Liver (tissue), 9 donors: ENCODE results near the gene MBP. TPM values are rescaled to one million over a fixed set of nuclear protein-coding genes. Genes with fewer than 3 reads are reported as not detected.
A peak's percentile ranks its signal among the peaks of the same experiment; 100 is the strongest.

ENCODE experiments used
- DNase-seq: peaks from one replicate; pipeline ENCODE4 v3.0.0-alpha.2; 2017; ENCODE audit warnings: low spot score
- H3K27ac ChIP-seq, 2 donors: one replicate each; pipeline ENCODE4 v1.7.0; 2013; ENCODE audit warnings: inconsistent platforms in 2 of 2, low read length in 2 of 2, control low read depth in 1 of 2, low read depth in 1 of 2, mild to moderate bottlenecking in 1 of 2
- H3K27me3 ChIP-seq, 4 donors: one replicate each; pipeline versions ENCODE4 v1.6.1 to v1.7.0; 2013; ENCODE audit warnings: low read length in 3 of 4, inconsistent platforms in 1 of 4, mild to moderate bottlenecking in 1 of 4, moderate library complexity in 1 of 4; ENCODE audit not compliant: control insufficient read depth in 4 of 4, insufficient read depth in 4 of 4
- H3K36me3 ChIP-seq, 4 donors: one replicate each; pipeline versions ENCODE4 v1.6.1 to v1.7.0; 2013; ENCODE audit warnings: low read length in 3 of 4, mild to moderate bottlenecking in 3 of 4, low read depth in 1 of 4, moderate library complexity in 1 of 4; ENCODE audit not compliant: control insufficient read depth in 4 of 4, insufficient read depth in 3 of 4
- H3K4me1 ChIP-seq, 4 donors: one replicate each; pipeline versions ENCODE4 v1.6.1 to v1.7.0; 2013; ENCODE audit warnings: low read length in 3 of 4, mild to moderate bottlenecking in 3 of 4, moderate library complexity in 1 of 4; ENCODE audit not compliant: control insufficient read depth in 4 of 4, insufficient read depth in 4 of 4
- H3K4me3 ChIP-seq, 3 donors: one replicate each; pipeline versions ENCODE4 v1.6.1 to v1.7.0; 2013; ENCODE audit warnings: low read length in 3 of 3, control low read depth in 1 of 3, low read depth in 1 of 3, mild to moderate bottlenecking in 1 of 3
- H3K9ac ChIP-seq, 2 donors: one replicate each; pipeline ENCODE4 v1.7.0; 2013; ENCODE audit warnings: low read length in 2 of 2, mild to moderate bottlenecking in 2 of 2, moderate library complexity in 2 of 2, control low read depth in 1 of 2, low read depth in 1 of 2
- H3K9me3 ChIP-seq, 4 donors: one replicate each; pipeline versions ENCODE4 v1.6.1 to v1.7.0; 2013; ENCODE audit warnings: low read length in 3 of 4; ENCODE audit not compliant: control insufficient read depth in 4 of 4
- ATF3 ChIP-seq: IDR thresholded peaks from 2 replicates; pipeline ENCODE4 v1.6.1; 2016; ENCODE audit warnings: antibody characterized with exemption
- EGR1 ChIP-seq, 2 donors: IDR thresholded peaks; 2 replicates each; pipeline ENCODE4 v1.6.1; 2016 to 2018; ENCODE audit warnings: antibody characterized with exemption in 2 of 2, low read depth in 2 of 2
- FOXA1 ChIP-seq: IDR thresholded peaks from 2 replicates; pipeline ENCODE4 v1.6.1; 2016; ENCODE audit warnings: antibody characterized with exemption
- FOXA2 ChIP-seq: IDR thresholded peaks from 2 replicates; pipeline ENCODE4 v1.6.1; 2016; ENCODE audit warnings: antibody characterized with exemption
- GABPA ChIP-seq, 2 donors: IDR thresholded peaks in 1 of 2; conservative IDR thresholded peaks in 1 of 2; 2 replicates each; pipeline ENCODE4 v1.6.1; 2016; ENCODE audit warnings: antibody characterized with exemption in 2 of 2, mild to moderate bottlenecking in 1 of 2, moderate library complexity in 1 of 2
- HNF4A ChIP-seq, 2 donors: conservative IDR thresholded peaks; 2 replicates each; pipeline ENCODE4 v1.6.1; 2016; ENCODE audit warnings: antibody characterized with exemption in 2 of 2, mild to moderate bottlenecking in 2 of 2
- HNF4G ChIP-seq: IDR thresholded peaks from 2 replicates; pipeline ENCODE4 v1.6.1; 2016; ENCODE audit warnings: antibody characterized with exemption
- JUND ChIP-seq, 2 donors: IDR thresholded peaks; 2 replicates each; pipeline ENCODE4 v1.6.1; 2016; ENCODE audit warnings: antibody characterized with exemption in 2 of 2
- NR2F2 ChIP-seq: IDR thresholded peaks from 2 replicates; pipeline ENCODE4 v1.6.1; 2016; ENCODE audit warnings: antibody characterized with exemption
- RAD21 ChIP-seq, 2 donors: IDR thresholded peaks; 2 replicates each; pipeline ENCODE4 v1.6.1; 2016; ENCODE audit warnings: antibody characterized with exemption in 2 of 2, mild to moderate bottlenecking in 2 of 2
- REST ChIP-seq: IDR thresholded peaks from 2 replicates; pipeline ENCODE4 v1.6.1; 2016; ENCODE audit warnings: antibody characterized with exemption, mild to moderate bottlenecking
- RXRA ChIP-seq, 2 donors: IDR thresholded peaks; 2 replicates each; pipeline ENCODE4 v1.6.1; 2017 to 2018; ENCODE audit warnings: antibody characterized with exemption in 2 of 2, mild to moderate bottlenecking in 1 of 2
- SP1 ChIP-seq: IDR thresholded peaks from 2 replicates; pipeline ENCODE4 v1.6.1; 2018; ENCODE audit warnings: antibody characterized with exemption, mild to moderate bottlenecking
- TAF1 ChIP-seq: conservative IDR thresholded peaks from 2 replicates; pipeline ENCODE4 v1.6.1; 2016; ENCODE audit warnings: antibody characterized with exemption, mild to moderate bottlenecking
- YY1 ChIP-seq: IDR thresholded peaks from 2 replicates; pipeline ENCODE4 v1.6.1; 2016; ENCODE audit warnings: antibody characterized with exemption, mild to moderate bottlenecking
- WGBS: extraction: QIAGEN DNeasy Blood & Tissue Kit; methylation state at CpG from one replicate; pipeline ENCODE4 v1.1.7; 2013; 5-methylcytosine and 5-hydroxymethylcytosine counted together
- polyA plus RNA-seq, 2 donors: library from polyadenylated mRNA; stranded (reverse) in 1 of 2; unstranded in 1 of 2; fragments of 200-250 nt in 1 of 2; fragments of >200 nt in 1 of 2; fragmentation: Nextera tagmentation in 1 of 2; extraction: Ambion mirVana in 1 of 2; gene quantifications; one replicate each; pipeline versions ENCODE4 v1.2.1 to v1.2.3, GENCODE V29; 2013 to 2015
- total RNA-seq, 2 donors: library from RNA; depleted of rRNA; stranded (reverse); fragments of >200 nt; gene quantifications; one replicate each; pipeline ENCODE4 v1.2.3, GENCODE V29; 2014
- TF ChIP-seq, protein P1 (sequence below): IDR thresholded peaks from 2 replicates; pipeline ENCODE4 v1.6.1; 2016; ENCODE audit warnings: antibody characterized with exemption
- TF ChIP-seq, protein P2 (sequence below): IDR thresholded peaks from 2 replicates; pipeline ENCODE4 v1.6.1; 2016; ENCODE audit warnings: antibody characterized with exemption
- TF ChIP-seq, protein P3 (sequence below): fragments of 150-350 bp; IDR thresholded peaks from 2 replicates; pipeline ENCODE4 v1.5.1; 2017; ENCODE audit warnings: improper control_type of control experiment, low read depth, low read length; ENCODE audit not compliant: missing input control
- donor health status: healthy.
- donor health status: healthy.
- donor health status: healthy.
- donor health status: healthy.
- donor health status: healthy.

Gene MBP
- total and polyA plus RNA-seq, 4 donors = 9.7 to 23.3 (median 17.7) TPM

GRCh38 chr18:77105680-77106079 lies 26.9 kb downstream of the MBP start:
- H3K4me3 ChIP-seq = no peak overlapping the region
- peak overlapping the region in 1 of 2 donors; percentile 38 for H3K27ac ChIP-seq
- no peak overlapping the region for H3K9ac ChIP-seq
- no peaks in the 10 kb centered on the region for H3K36me3 ChIP-seq
- H3K9me3 ChIP-seq = no peaks in the 10 kb centered on the region
- 92% methylated on average over 3 of the region's 3 CpGs for WGBS
- no peaks in the 10 kb centered on the region for H3K27me3 ChIP-seq
- TF ChIP-seq FOXA1 (no peak), GABPA (IDR thresholded peaks at IDR 0.05 in 1 of 2, conservative IDR thresholded peaks at IDR 0.05 in 1 of 2) (no peak), SP1 (no peak)
- TF ChIP-seq, protein P1, sequence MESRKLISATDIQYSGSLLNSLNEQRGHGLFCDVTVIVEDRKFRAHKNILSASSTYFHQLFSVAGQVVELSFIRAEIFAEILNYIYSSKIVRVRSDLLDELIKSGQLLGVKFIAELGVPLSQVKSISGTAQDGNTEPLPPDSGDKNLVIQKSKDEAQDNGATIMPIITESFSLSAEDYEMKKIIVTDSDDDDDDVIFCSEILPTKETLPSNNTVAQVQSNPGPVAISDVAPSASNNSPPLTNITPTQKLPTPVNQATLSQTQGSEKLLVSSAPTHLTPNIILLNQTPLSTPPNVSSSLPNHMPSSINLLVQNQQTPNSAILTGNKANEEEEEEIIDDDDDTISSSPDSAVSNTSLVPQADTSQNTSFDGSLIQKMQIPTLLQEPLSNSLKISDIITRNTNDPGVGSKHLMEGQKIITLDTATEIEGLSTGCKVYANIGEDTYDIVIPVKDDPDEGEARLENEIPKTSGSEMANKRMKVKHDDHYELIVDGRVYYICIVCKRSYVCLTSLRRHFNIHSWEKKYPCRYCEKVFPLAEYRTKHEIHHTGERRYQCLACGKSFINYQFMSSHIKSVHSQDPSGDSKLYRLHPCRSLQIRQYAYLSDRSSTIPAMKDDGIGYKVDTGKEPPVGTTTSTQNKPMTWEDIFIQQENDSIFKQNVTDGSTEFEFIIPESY = no peak
- no peak for DNase-seq
- H3K4me1 ChIP-seq = peaks cover 5 to 36% (median 15%) of the 10 kb centered on the region in 4 donors

- H3K4me3 ChIP-seq = no peak overlapping the region
Observed at GRCh38 chr18:77105028-77105427, 27.6 kb downstream of the MBP start.

More at GRCh38 chr18:77105028-77105427, 27.6 kb downstream of the MBP start:
- Histone ChIP-seq H3K9ac (no peak overlapping the region), H3K36me3 (no peaks in the 10 kb centered on the region), H3K4me1 (peaks cover 5 to 36% (median 15%) of the 10 kb centered on the region in 4 donors), H3K9me3 (no peaks in the 10 kb centered on the region), H3K27ac (peak overlapping the region in 1 of 2 donors; percentile 38), H3K27me3 (no peaks in the 10 kb centered on the region)
- 84% methylated on average over 10 of the region's 10 CpGs for WGBS
- TF ChIP-seq, protein P1 = no peak
- TF ChIP-seq JUND (IDR thresholded peaks at IDR 0.05) (no peak), HNF4G (no peak), RXRA (IDR thresholded peaks at IDR 0.05) (no peak), SP1 (no peak), GABPA (IDR thresholded peaks at IDR 0.05 in 1 of 2, conservative IDR thresholded peaks at IDR 0.05 in 1 of 2) (no peak), REST (no peak), NR2F2 (no peak), ATF3 (no peak), HNF4A (conservative IDR thresholded peaks at IDR 0.05) (no peak), EGR1 (IDR thresholded peaks at IDR 0.05; ENCODE audit: low read depth in 2 of 2) (no peak), RAD21 (IDR thresholded peaks at IDR 0.05) (no peak), YY1 (no peak), TAF1 (no peak), FOXA1 (no peak), FOXA2 (no peak)
- TF ChIP-seq, protein P2, sequence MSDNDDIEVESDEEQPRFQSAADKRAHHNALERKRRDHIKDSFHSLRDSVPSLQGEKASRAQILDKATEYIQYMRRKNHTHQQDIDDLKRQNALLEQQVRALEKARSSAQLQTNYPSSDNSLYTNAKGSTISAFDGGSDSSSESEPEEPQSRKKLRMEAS = no peak
- TF ChIP-seq, protein P3, sequence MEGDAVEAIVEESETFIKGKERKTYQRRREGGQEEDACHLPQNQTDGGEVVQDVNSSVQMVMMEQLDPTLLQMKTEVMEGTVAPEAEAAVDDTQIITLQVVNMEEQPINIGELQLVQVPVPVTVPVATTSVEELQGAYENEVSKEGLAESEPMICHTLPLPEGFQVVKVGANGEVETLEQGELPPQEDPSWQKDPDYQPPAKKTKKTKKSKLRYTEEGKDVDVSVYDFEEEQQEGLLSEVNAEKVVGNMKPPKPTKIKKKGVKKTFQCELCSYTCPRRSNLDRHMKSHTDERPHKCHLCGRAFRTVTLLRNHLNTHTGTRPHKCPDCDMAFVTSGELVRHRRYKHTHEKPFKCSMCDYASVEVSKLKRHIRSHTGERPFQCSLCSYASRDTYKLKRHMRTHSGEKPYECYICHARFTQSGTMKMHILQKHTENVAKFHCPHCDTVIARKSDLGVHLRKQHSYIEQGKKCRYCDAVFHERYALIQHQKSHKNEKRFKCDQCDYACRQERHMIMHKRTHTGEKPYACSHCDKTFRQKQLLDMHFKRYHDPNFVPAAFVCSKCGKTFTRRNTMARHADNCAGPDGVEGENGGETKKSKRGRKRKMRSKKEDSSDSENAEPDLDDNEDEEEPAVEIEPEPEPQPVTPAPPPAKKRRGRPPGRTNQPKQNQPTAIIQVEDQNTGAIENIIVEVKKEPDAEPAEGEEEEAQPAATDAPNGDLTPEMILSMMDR = no peak
- DNase-seq = no peak
